ENCODE measurements around the gene PDE11A.

DNA sequence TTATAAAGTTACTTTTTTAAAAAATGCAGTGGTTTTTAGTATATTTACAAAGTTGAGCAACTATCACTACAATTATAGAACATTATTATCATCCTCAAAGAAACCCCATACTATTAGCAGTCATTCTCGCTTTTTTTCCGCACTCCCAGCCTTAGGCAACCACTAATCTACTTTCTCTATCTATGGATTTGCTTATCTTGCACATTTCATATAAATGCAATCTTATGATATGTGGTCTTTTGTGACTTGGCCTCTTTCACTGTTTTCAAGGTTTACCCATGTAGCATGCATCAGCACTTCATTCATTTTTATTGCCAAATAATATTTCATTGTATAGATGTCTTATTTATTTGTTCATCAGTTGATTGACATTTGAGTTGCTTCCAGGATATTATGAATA lies 406.6 kb downstream of the PDE11A start:
- TF ChIP-seq, protein P1, sequence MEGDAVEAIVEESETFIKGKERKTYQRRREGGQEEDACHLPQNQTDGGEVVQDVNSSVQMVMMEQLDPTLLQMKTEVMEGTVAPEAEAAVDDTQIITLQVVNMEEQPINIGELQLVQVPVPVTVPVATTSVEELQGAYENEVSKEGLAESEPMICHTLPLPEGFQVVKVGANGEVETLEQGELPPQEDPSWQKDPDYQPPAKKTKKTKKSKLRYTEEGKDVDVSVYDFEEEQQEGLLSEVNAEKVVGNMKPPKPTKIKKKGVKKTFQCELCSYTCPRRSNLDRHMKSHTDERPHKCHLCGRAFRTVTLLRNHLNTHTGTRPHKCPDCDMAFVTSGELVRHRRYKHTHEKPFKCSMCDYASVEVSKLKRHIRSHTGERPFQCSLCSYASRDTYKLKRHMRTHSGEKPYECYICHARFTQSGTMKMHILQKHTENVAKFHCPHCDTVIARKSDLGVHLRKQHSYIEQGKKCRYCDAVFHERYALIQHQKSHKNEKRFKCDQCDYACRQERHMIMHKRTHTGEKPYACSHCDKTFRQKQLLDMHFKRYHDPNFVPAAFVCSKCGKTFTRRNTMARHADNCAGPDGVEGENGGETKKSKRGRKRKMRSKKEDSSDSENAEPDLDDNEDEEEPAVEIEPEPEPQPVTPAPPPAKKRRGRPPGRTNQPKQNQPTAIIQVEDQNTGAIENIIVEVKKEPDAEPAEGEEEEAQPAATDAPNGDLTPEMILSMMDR (IDR thresholded peaks at IDR 0.05): no peak
- no peak for TF ChIP-seq POLR2A (IDR thresholded peaks at IDR 0.05)

Data from transverse colon (tissue), 3 donors.